ENCODE data around the gene ARHGEF39.

The ARHGEF39 gene

GRCh38 chr9:35703906-35704672 lies 39.1 kb upstream of the ARHGEF39 start:
- H3K36me3 ChIP-seq (ENCODE audit: control insufficient read depth in 1 of 2, insufficient read depth in 2 of 2, low read length in 2 of 2) = peaks cover 96 to 98% of the 10 kb centered on the region in 2 donors
- no peaks in the 10 kb centered on the region for H3K9me3 ChIP-seq (ENCODE audit: control insufficient read depth in 1 of 2, low read length in 2 of 2)
- H3K27ac ChIP-seq (ENCODE audit: low read length) = no peak overlapping the region
- H3K4me3 ChIP-seq (ENCODE audit: low read depth in 1 of 2, low read length in 2 of 2) = no peak overlapping the region
- H3K27me3 ChIP-seq (ENCODE audit: low read depth, low read length) = no peaks in the 10 kb centered on the region
- H3K4me1 ChIP-seq (ENCODE audit: control insufficient read depth in 1 of 2, insufficient read depth in 2 of 2, low read length in 2 of 2) = no peaks in the 10 kb centered on the region

- no peaks in the 10 kb centered on the region for H3K4me1 ChIP-seq (ENCODE audit: control insufficient read depth in 1 of 2, insufficient read depth in 2 of 2, low read length in 2 of 2)
- no peaks in the 10 kb centered on the region for H3K9me3 ChIP-seq (ENCODE audit: control insufficient read depth in 1 of 2, low read length in 2 of 2)
- H3K27ac ChIP-seq (ENCODE audit: low read length) = no peak overlapping the region
- H3K36me3 ChIP-seq (ENCODE audit: control insufficient read depth in 1 of 2, insufficient read depth in 2 of 2, low read length in 2 of 2) = peaks cover 97 to 98% of the 10 kb centered on the region in 2 donors
- no peaks in the 10 kb centered on the region for H3K27me3 ChIP-seq (ENCODE audit: low read depth, low read length)
- no peak overlapping the region for H3K4me3 ChIP-seq (ENCODE audit: low read depth in 1 of 2, low read length in 2 of 2)
These were observed 37.7 kb upstream of the ARHGEF39 start for GRCh38 chr9:35702696-35703095.

- Histone ChIP-seq H3K9me3 (ENCODE audit: control insufficient read depth in 1 of 2, low read length in 2 of 2) (no peaks in the 10 kb centered on the region), H3K4me1 (ENCODE audit: control insufficient read depth in 1 of 2, insufficient read depth in 2 of 2, low read length in 2 of 2) (peaks cover 0 to 4% of the 10 kb centered on the region in 2 donors), H3K27ac (ENCODE audit: low read length) (no peak overlapping the region), H3K27me3 (ENCODE audit: low read depth, low read length) (no peaks in the 10 kb centered on the region), H3K4me3 (ENCODE audit: low read depth in 1 of 2, low read length in 2 of 2) (no peak overlapping the region), H3K36me3 (ENCODE audit: control insufficient read depth in 1 of 2, insufficient read depth in 2 of 2, low read length in 2 of 2) (peaks cover 88 to 97% of the 10 kb centered on the region in 2 donors)
These were observed 35.9 kb upstream of the ARHGEF39 start for GRCh38 chr9:35700942-35701341.

GRCh38 chr9:35700031-35700430 lies 35.0 kb upstream of the ARHGEF39 start:
- Histone ChIP-seq H3K4me3 (ENCODE audit: low read depth in 1 of 2, low read length in 2 of 2) (no peak overlapping the region), H3K36me3 (ENCODE audit: control insufficient read depth in 1 of 2, insufficient read depth in 2 of 2, low read length in 2 of 2) (peaks cover 83 to 87% of the 10 kb centered on the region in 2 donors), H3K9me3 (ENCODE audit: control insufficient read depth in 1 of 2, low read length in 2 of 2) (no peaks in the 10 kb centered on the region), H3K27me3 (ENCODE audit: low read depth, low read length) (no peaks in the 10 kb centered on the region), H3K4me1 (ENCODE audit: control insufficient read depth in 1 of 2, insufficient read depth in 2 of 2, low read length in 2 of 2) (peaks cover 0 to 4% of the 10 kb centered on the region in 2 donors), H3K27ac (ENCODE audit: low read length) (no peak overlapping the region)

- peaks cover 0 to 4% of the 10 kb centered on the region in 2 donors for H3K4me1 ChIP-seq (ENCODE audit: control insufficient read depth in 1 of 2, insufficient read depth in 2 of 2, low read length in 2 of 2)
- H3K36me3 ChIP-seq (ENCODE audit: control insufficient read depth in 1 of 2, insufficient read depth in 2 of 2, low read length in 2 of 2) = peaks cover 66 to 69% of the 10 kb centered on the region in 2 donors
- no peak overlapping the region for H3K4me3 ChIP-seq (ENCODE audit: low read depth in 1 of 2, low read length in 2 of 2)
- no peak overlapping the region for H3K27ac ChIP-seq (ENCODE audit: low read length)
- H3K9me3 ChIP-seq (ENCODE audit: control insufficient read depth in 1 of 2, low read length in 2 of 2) = no peaks in the 10 kb centered on the region
- no peaks in the 10 kb centered on the region for H3K27me3 ChIP-seq (ENCODE audit: low read depth, low read length)
These were observed 33.2 kb upstream of the ARHGEF39 start for GRCh38 chr9:35698231-35698630.

GRCh38 chr9:35697486-35697885 lies 32.5 kb upstream of the ARHGEF39 start:
- Histone ChIP-seq H3K36me3 (ENCODE audit: control insufficient read depth in 1 of 2, insufficient read depth in 2 of 2, low read length in 2 of 2) (peaks cover 59 to 62% of the 10 kb centered on the region in 2 donors), H3K9me3 (ENCODE audit: control insufficient read depth in 1 of 2, low read length in 2 of 2) (no peaks in the 10 kb centered on the region), H3K4me3 (ENCODE audit: low read depth in 1 of 2, low read length in 2 of 2) (no peak overlapping the region), H3K27me3 (ENCODE audit: low read depth, low read length) (no peaks in the 10 kb centered on the region), H3K27ac (ENCODE audit: low read length) (peak overlapping the region; percentile 67), H3K4me1 (ENCODE audit: control insufficient read depth in 1 of 2, insufficient read depth in 2 of 2, low read length in 2 of 2) (peaks cover 0 to 4% of the 10 kb centered on the region in 2 donors)

GRCh38 chr9:35696520-35697215 lies 31.7 kb upstream of the ARHGEF39 start:
- H3K27ac ChIP-seq (ENCODE audit: low read length) = peak overlapping the region; percentile 67
- no peaks in the 10 kb centered on the region for H3K9me3 ChIP-seq (ENCODE audit: control insufficient read depth in 1 of 2, low read length in 2 of 2)
- no peak overlapping the region for H3K4me3 ChIP-seq (ENCODE audit: low read depth in 1 of 2, low read length in 2 of 2)
- H3K36me3 ChIP-seq (ENCODE audit: control insufficient read depth in 1 of 2, insufficient read depth in 2 of 2, low read length in 2 of 2) = peaks cover 53 to 54% of the 10 kb centered on the region in 2 donors
- H3K4me1 ChIP-seq (ENCODE audit: control insufficient read depth in 1 of 2, insufficient read depth in 2 of 2, low read length in 2 of 2) = peaks cover 0 to 4% of the 10 kb centered on the region in 2 donors
- H3K27me3 ChIP-seq (ENCODE audit: low read depth, low read length) = no peaks in the 10 kb centered on the region

- peaks cover 46 to 48% of the 10 kb centered on the region in 2 donors for H3K36me3 ChIP-seq (ENCODE audit: control insufficient read depth in 1 of 2, insufficient read depth in 2 of 2, low read length in 2 of 2)
- H3K27me3 ChIP-seq (ENCODE audit: low read depth, low read length) = no peaks in the 10 kb centered on the region
- peaks cover 0 to 8% of the 10 kb centered on the region in 2 donors for H3K4me1 ChIP-seq (ENCODE audit: control insufficient read depth in 1 of 2, insufficient read depth in 2 of 2, low read length in 2 of 2)
- H3K9me3 ChIP-seq (ENCODE audit: control insufficient read depth in 1 of 2, low read length in 2 of 2) = no peaks in the 10 kb centered on the region
- no peak overlapping the region for H3K4me3 ChIP-seq (ENCODE audit: low read depth in 1 of 2, low read length in 2 of 2)
- H3K27ac ChIP-seq (ENCODE audit: low read length) = peak overlapping the region; percentile 67
These were observed 31.0 kb upstream of the ARHGEF39 start for GRCh38 chr9:35695943-35696401.

GRCh38 chr9:35691757-35692301 lies 26.8 kb upstream of the ARHGEF39 start:
- Histone ChIP-seq H3K4me3 (ENCODE audit: low read depth in 1 of 2, low read length in 2 of 2) (peak overlapping the region in 1 of 2 donors; percentile 78), H3K27me3 (ENCODE audit: low read depth, low read length) (no peaks in the 10 kb centered on the region), H3K36me3 (ENCODE audit: control insufficient read depth in 1 of 2, insufficient read depth in 2 of 2, low read length in 2 of 2) (peaks cover 6 to 18% of the 10 kb centered on the region in 2 donors), H3K9me3 (ENCODE audit: control insufficient read depth in 1 of 2, low read length in 2 of 2) (no peaks in the 10 kb centered on the region), H3K4me1 (ENCODE audit: control insufficient read depth in 1 of 2, insufficient read depth in 2 of 2, low read length in 2 of 2) (peaks cover 0 to 8% of the 10 kb centered on the region in 2 donors), H3K27ac (ENCODE audit: low read length) (peak overlapping the region; percentile 97)

- peaks cover 0 to 9% of the 10 kb centered on the region in 2 donors for H3K4me1 ChIP-seq (ENCODE audit: control insufficient read depth in 1 of 2, insufficient read depth in 2 of 2, low read length in 2 of 2)
- peak overlapping the region; percentile 65 to 78 for H3K4me3 ChIP-seq (ENCODE audit: low read depth in 1 of 2, low read length in 2 of 2)
- no peaks in the 10 kb centered on the region for H3K9me3 ChIP-seq (ENCODE audit: control insufficient read depth in 1 of 2, low read length in 2 of 2)
These were observed 26.3 kb upstream of the ARHGEF39 start for GRCh38 chr9:35691334-35691650.

GRCh38 chr9:35690614-35691333 lies 25.8 kb upstream of the ARHGEF39 start:
- Histone ChIP-seq H3K4me3 (ENCODE audit: low read depth in 1 of 2, low read length in 2 of 2) (peak overlapping the region; percentile 65 to 78), H3K9me3 (ENCODE audit: control insufficient read depth in 1 of 2, low read length in 2 of 2) (no peaks in the 10 kb centered on the region), H3K4me1 (ENCODE audit: control insufficient read depth in 1 of 2, insufficient read depth in 2 of 2, low read length in 2 of 2) (peaks cover 0 to 7% of the 10 kb centered on the region in 2 donors), H3K27ac (ENCODE audit: low read length) (peak overlapping the region; percentile 97), H3K36me3 (ENCODE audit: control insufficient read depth in 1 of 2, insufficient read depth in 2 of 2, low read length in 2 of 2) (peaks cover 2 to 17% of the 10 kb centered on the region in 2 donors), H3K27me3 (ENCODE audit: low read depth, low read length) (no peaks in the 10 kb centered on the region)

More at GRCh38 chr9:35691334-35691650, 26.3 kb upstream of the ARHGEF39 start:
- peaks cover 4 to 18% of the 10 kb centered on the region in 2 donors for H3K36me3 ChIP-seq (ENCODE audit: control insufficient read depth in 1 of 2, insufficient read depth in 2 of 2, low read length in 2 of 2)
- H3K27ac ChIP-seq (ENCODE audit: low read length) = peak overlapping the region; percentile 97
- no peaks in the 10 kb centered on the region for H3K27me3 ChIP-seq (ENCODE audit: low read depth, low read length)
